Breast epithelium (tissue), 3 donors: ENCODE measurements around the gene GSTO1.

Source experiments
- CTCF ChIP-seq, 3 donors: fragments of 450-650 bp; IDR thresholded peaks; one replicate each; pipeline ENCODE4 v1.5.1; 2016 to 2017; ENCODE audit warnings: antibody characterized with exemption in 3 of 3, mild to moderate bottlenecking in 3 of 3, moderate library complexity in 3 of 3
- POLR2AphosphoS5 ChIP-seq, 3 donors: sonication (generic); formaldehyde crosslinking; IDR thresholded peaks; one replicate each; pipeline ENCODE4 v1.6.1; 2017; ENCODE audit warnings: antibody characterized with exemption in 3 of 3

DNA sequence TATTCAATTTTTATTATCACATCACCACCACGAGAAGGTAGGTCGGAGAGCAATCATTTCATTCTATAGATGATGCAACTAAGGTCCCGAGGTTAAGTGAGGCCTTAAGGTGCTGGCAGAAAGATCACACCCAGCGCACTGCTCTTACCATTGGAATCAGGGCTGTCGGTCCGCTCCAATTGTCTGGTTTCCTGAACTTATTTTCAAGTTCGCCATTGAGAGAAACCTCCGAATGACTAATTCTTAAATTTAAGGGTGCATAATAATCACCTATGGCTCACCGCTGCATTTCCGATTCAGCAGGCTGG lies 13.7 kb downstream of the GSTO1 start:
- TF ChIP-seq CTCF (IDR thresholded peaks at IDR 0.05) (no peak), POLR2AphosphoS5 (IDR thresholded peaks at IDR 0.05) (no peak)
